Stimulated activated CD8-positive, alpha-beta memory T cell treated with anti-CD3 and anti-CD28 coated beads, Interleukin-7, amount 100 ng/mL, for 1 hour (primary cell): ENCODE measurements around the gene SLC15A4.
"Not testable (repeated sequence)": the region's sequence is repeated elsewhere in the genome, so short reads cannot be mapped to it uniquely, and the experiment has no call there.

ENCODE experiments used
- DNase-seq, 2 donors: peaks; one replicate each; pipeline ENCODE4 v3.0.0-alpha.2; 2020; ENCODE audit warnings: low read depth in 2 of 2

Gene SLC15A4

GRCh38 chr12:128823916-128824839, at the start of gene SLC15A4:
Gene SLC15A4 (minus strand): TSS chr12:128823958. CDS start chr12:128823943, 15 bp downstream.
- DNase-seq = peak; percentile 74 to 82

GRCh38 chr12:128872303-128872702, 48.5 kb upstream of the SLC15A4 start:
- DNase-seq = no peak

- DNase-seq = no peak
Observed at GRCh38 chr12:128871516-128871892, 47.7 kb upstream of the SLC15A4 start.

DNA sequence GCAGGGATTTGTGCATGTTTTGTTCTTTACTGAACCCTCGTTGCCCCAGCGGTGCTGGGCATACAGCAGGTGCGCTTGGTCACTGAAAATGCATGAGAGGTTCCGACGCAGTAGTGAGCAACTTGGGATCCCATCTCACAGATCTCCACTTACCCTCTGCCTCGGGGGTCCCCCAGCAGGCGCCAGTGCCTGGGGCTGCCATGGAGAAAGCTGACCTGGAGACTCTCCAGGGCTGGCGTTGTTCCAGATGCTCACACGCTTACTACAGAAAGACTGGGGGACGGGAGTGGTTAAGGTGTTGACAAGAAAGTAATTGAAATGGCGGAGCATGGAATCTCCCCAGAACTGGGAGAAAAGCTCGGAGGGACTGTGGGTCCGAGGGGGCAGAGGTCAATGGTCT, 43.7 kb upstream of the SLC15A4 start:
- no peak for DNase-seq

DNA sequence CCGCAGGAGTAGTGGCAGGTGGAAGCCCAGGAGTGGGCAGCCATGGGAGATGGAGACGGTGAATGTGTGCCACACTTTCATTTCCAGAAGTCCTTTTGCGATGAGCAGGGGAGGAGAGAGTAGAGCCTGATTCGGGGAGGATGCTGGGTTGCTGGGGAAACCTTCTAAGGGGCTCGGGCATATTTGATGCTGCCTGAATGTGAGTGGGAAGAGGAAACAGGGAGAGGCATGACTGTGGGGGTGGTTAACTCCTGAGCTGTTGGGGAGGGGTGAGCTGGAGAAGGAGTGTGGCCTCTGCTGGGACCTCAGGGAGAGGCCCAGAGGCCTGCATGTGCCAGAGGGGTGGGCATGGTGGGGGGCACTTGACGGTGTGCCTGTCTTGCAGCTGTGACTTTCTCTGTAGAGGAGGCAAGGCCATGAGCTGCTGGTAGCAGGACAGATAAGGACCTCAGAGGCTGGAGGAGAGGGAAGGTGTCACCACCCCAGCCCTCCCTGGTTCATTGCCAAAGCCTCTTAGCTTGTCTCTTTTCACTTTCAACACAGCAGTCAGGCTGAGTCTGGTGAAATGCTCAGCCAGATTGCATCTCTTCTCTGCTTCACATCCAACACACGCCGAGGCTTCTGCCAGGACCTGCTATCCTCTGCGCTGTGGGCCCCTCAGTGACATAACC, 40.9 kb upstream of the SLC15A4 start:
- no peak for DNase-seq

- no peak for DNase-seq
Observed at GRCh38 chr12:128863957-128864356, 40.2 kb upstream of the SLC15A4 start.

DNA sequence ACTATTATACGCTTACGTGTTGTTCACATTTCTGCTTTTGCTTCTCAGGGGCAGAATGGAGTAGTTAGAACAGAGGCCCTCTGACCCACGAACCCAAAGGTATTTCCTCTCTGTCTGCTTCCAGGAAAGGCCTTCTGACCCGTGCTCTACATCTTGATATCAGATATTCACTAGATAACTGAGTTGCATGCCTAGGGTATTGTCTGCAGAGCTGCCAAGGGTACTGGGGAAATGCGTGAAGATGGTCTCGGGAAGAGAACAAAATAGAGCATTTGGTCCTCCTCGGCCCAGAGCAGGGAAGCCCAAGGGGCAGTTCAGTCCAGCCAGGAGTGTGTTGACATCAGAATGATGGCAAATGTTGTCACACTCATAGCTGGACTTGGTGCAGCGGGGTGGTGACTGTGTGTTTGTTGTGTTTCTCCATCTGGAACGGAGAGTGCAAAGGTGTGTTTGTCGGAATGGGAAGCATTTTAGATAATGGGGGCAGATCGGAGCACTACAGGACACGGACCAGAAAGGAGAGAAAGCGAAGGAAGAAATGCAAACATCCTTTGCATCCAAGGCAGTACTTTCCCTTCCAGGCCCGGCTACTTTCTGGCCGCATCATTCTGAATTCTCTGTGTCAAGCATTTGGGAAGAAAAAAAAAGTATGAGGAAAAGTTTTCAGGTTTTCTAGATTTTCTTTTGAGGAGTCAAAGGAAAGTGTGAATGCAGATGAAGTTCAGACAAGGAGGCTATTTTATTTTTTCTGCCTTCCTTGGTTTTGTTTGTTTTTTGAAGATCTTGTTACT, 37.7 kb upstream of the SLC15A4 start:
- no peak for DNase-seq

DNA sequence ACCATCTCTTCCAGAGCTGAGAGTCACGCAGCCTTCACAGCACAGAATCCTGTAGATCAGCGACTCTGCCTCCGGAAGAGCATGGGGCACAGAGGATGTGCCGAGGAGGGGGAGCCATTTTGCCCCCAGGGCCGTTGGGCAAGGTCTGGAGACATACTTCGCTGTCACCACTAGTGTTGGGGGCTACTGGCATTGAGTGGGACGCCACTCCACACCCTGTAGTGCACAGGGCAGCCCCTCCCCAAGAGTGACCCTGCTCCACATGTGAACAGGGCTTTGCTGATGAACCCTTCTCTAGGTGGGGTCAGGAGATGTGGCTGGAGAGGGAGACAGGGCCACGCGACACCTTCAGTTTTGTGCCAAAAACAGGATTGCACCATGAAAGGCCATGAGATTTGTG, 35.6 kb upstream of the SLC15A4 start:
- no peak for DNase-seq

DNA sequence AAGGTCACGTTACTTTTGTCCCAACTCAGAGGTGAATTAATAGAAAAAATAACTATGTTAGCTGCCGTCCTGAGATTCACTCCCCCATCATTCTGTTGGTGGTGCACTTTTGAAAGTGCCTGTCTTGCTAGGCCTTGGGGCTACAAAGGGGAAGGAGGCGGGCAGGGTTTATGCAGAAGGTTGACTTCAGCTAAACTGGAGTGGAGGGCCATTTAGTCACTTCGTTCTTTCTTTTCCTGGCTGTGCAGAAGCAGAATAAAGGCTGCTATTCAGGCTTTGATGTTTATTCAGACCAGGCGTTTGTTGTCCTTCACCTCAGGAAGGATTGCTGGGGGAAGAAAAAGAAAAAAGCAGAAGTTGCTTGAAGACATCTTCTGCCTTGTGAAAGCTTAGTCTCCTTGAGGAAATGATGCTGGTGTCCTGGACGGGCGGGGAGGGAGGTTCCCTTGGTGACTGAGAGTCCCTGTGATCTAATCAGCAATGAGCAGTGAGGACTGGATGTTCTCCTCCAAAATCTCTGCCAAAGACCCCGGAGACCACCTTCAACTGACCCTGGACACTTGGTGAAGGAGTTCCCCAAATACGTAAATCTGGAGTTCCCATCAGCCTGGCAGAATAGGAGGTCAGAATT, 33.5 kb upstream of the SLC15A4 start:
- no peak for DNase-seq

- DNase-seq = no peak
Observed at GRCh38 chr12:128856791-128857078, 33.0 kb upstream of the SLC15A4 start.

DNA sequence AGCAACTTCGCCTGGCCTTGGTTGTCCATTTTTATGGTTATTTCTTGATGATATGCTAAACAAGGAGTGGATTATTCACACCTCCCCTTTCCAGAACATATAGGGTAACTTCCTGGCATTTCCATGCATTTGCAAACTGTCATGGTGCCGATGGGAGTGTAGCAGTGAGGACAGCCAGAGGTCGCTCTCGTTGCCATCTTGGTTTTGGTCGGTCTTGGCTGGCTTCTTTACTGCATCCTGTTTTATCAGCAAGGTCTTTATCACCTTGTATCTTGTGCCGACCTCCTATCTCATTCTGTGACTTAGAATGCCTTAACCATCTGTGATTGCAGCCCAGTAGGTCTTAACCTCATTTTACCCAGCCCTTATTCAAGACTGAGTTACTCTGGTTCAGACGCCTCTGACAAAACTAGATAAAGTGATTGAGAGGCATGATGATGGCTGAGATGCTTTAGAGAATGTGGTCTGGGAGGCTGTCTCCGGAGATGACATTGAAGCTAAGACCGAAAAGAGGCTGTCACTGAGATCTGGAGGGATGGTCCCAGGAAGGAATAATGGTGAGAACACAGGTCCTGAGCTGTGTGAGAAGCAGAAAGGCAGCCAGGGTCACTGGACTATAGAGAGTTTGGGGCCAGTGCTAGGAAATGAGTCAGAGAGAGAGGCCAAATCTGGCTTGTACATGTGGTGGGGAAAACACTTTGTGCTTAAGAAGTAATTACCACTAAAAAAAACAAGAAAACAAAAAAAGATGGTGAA, 32.5 kb upstream of the SLC15A4 start:
- no peak for DNase-seq

- DNase-seq = no peak
Observed at GRCh38 chr12:128853600-128854197, 29.9 kb upstream of the SLC15A4 start.

DNA sequence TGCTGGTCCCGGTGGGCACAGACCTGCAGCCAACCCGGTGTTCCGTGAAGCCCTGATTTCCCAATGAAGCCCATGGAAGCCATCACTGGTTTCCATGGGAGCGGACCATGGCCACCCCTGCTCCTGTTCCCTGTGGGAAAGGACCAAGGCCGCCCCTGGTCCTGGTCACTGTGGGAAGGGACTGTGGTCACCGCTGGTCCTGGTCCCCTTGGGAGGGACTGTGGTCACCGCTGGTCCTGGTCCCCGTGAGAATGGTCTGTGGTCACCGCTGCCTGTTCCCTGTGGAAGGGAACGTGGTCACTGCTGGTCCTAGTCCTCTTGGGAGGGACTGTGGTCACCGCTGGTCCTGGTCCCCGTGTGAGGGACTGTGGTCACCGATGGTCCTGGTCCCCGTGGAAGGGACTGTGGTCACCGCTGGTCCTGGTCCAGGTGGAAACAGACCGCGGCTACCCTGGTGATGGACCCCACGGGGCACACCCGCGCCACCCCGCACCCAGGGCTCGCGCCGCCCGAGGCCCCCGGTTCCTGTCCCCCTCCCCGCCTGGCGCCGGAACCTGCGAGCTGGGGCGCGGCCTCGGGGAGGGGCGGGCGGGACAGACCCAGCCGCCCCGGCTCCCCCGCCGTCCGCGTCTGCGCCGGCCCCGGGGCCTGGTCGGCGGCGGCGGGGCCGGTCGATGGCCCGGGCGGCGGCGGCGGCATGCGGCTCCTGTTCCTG, 29.3 kb upstream of the SLC15A4 start, which contains the start of gene GLT1D1:
Gene GLT1D1, plus strand, starts transcription at position 594 of the 715 bp plus-strand sequence. Its CDS starts 104 bp downstream, at position 698.
- DNase-seq = no peak

- no peak for DNase-seq
Observed at GRCh38 chr12:128852026-128852698, 28.4 kb upstream of the SLC15A4 start.

- DNase-seq = not testable (repeated sequence)
Observed at GRCh38 chr12:128851429-128851828, 27.7 kb upstream of the SLC15A4 start.

GRCh38 chr12:128850400-128850799, 26.6 kb upstream of the SLC15A4 start:
- no peak for DNase-seq

DNA sequence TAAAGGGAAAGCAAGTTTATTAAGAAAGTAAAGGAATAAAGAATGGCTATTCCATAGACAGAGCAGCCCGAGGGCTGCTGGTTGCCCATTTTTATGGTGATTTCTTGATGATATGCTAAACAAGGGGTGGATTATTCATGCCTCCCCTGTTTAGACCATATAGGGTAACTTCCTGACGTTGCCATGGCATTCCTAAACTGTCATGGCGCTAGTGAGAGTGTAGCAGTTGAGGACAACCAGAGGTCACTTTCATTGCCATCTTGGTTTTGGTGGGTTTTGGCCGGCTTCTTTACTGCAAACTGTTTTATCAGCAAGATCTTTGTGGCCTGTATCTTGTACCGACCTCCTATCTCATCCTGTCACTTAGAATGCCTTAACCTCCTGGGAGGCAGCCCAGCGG, 26.0 kb upstream of the SLC15A4 start:
- DNase-seq = not testable (repeated sequence)

DNA sequence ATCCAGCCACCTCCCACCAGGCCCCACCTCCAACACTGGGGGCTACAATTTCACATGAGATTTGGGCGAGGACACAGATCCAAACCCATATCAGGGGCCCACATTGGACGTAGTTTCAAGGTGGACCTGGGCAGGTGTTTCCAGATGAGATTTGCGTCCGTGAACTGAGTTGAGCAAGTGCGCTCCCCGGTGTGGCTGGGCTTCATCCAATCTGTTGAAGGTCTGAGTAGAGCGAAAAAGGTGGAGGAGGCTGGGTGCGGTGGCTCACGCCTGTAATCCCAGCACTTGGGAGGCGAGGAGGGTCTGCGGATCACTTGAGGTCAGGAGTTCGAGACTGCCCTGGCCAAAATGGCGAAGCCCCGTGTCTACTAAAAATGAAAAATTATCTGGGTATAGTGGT, 24.6 kb upstream of the SLC15A4 start:
- no peak for DNase-seq

DNA sequence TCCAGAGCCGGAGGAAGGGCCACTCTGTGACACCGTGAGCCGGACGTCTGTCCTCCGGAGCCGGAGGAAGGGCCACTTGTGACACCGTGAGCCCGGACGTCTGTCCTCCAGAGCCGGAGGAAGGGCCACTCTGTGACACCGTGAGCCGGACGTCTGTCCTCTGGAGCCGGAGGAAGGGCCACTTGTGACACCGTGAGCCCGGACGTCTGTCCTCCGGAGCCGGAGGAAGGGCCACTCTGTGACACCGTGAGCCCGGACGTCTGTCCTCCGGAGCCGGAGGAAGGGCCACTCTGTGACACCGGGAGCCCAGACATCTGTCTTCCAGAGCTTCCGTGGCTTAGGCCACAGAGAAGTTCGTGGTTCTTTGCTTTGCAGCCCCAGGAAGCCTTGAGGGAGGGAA, 22.9 kb upstream of the SLC15A4 start:
- not testable (repeated sequence) for DNase-seq
